ENCODE results near the gene ELN.

ELN gene

DNA sequence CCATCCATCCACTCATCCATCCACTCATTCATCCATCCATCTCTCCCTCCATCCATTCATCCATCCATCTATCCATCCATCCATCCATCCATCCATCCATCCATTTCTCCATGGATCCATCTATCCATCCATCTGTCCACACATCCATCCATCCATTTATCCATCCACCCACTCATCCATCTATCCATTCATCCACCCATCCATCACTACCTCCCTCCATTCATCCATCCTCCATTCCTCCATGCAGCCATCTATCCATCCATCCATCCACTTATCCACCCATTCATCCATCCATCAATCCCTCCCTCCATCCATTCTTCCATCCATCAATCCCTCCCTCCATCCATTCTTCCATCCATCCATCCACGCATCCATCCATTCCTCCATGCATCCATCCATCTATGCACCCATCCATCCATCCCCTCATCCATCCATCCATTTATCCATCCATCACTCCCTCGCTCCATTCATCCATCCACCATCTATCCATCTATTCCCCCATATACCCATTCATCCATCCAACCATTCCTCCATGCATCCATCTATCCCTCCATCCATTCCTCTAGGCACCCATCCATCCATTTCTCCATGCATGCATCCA, 21.1 kb downstream of the ELN start:
- no peak for DNase-seq (ENCODE audit: low read depth)
- no peak overlapping the region for H3K4me3 ChIP-seq (ENCODE audit: low read depth, low read length)
- TF ChIP-seq, protein P1, sequence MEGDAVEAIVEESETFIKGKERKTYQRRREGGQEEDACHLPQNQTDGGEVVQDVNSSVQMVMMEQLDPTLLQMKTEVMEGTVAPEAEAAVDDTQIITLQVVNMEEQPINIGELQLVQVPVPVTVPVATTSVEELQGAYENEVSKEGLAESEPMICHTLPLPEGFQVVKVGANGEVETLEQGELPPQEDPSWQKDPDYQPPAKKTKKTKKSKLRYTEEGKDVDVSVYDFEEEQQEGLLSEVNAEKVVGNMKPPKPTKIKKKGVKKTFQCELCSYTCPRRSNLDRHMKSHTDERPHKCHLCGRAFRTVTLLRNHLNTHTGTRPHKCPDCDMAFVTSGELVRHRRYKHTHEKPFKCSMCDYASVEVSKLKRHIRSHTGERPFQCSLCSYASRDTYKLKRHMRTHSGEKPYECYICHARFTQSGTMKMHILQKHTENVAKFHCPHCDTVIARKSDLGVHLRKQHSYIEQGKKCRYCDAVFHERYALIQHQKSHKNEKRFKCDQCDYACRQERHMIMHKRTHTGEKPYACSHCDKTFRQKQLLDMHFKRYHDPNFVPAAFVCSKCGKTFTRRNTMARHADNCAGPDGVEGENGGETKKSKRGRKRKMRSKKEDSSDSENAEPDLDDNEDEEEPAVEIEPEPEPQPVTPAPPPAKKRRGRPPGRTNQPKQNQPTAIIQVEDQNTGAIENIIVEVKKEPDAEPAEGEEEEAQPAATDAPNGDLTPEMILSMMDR (conservative IDR thresholded peaks at IDR 0.05; ENCODE audit: low read depth, low read length), result no peak

DNA sequence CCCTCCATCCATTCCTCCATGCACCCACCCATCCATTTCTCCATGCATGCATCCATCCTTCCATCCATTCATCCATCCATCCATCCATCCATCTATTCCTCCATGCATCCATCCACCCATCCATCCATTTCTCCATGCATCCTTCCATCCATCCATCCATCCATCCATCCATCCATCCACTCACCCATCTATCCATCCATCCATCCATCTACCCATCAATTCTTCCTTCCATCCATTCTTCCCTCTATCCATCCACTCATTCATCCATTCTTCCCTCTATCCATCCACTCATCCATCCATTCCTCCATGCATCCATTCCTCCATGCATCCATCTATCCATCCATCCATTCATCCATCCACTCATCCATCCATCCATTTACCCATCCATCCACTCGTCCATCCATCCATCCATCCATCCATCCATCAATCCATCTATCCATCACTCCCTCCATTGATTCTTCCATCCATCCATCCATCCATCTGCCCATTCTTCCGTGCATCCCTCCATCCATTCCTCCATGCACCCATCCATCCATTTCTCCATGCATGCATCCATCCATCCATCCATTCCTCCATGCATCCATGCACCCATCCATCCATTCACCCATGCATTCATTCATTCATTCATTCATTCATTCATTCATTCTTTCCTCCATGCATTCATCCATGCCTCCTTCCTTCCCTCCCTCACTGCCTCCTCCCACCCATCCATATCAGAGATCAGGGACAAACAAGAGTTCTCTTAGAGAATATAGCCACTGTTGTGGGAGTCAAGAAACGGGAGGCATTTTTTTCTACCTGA, 22.2 kb downstream of the ELN start:
- TF ChIP-seq, protein P1 (conservative IDR thresholded peaks at IDR 0.05; ENCODE audit: low read depth, low read length), result no peak
- H3K4me3 ChIP-seq (ENCODE audit: low read depth, low read length), result no peak overlapping the region
- DNase-seq (ENCODE audit: low read depth), result no peak

DNA sequence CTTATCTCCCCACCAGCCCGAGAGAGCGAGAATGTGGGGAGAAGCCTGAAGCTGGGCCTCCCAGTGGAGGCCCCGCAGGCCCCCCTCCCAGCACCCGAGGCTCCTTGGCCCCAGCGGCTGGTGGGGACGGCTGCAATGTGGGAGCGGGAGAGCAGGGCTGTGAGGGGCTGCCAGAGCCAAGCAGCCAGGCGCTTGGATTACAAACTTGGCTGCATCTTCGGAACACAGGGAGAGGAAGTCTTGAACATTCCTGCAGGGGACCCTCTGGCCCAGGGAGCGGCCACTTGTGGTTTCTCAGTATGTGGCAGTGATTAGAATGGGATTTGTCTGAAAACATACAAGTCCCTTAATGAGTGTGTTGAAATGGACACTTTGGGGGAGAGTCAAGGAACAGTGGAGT, 23.2 kb downstream of the ELN start:
- TF ChIP-seq, protein P1 (conservative IDR thresholded peaks at IDR 0.05; ENCODE audit: low read depth, low read length), result no peak
- no peak overlapping the region for H3K4me3 ChIP-seq (ENCODE audit: low read depth, low read length)
- peak; percentile 65 for DNase-seq (ENCODE audit: low read depth)

DNA sequence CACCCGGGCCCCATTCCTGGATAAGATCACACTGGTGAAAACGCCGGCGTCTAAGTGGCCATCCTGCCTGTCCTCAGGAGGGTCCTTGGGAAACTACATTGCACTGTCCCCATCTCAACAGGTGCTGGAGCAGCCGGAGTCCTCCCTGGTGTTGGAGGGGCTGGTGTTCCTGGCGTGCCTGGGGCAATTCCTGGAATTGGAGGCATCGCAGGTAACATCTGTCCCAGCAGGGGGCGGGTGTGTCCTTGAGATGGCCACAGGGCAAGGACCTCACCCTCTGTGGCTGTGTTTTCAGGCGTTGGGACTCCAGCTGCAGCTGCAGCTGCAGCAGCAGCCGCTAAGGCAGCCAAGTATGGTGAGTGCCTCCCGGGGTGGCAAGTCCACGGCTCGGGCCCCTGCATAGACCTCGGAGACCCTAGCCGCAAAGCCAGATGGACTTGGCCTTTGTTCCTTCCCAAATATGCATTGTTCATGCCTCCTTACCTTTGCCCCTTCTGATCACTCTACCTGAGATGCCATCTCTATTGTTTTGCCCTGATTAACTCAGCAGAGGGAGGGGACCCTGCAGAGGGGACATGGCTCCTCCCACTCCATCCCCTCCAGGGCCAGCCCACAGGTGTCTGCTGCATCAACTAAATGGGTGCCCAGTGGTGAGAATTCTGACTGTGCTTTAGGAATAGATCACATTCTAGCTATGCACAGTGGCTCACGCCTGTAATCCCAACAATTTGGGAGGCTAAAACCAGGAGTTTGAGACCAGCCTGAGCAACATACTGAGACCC, 23.8 kb downstream of the ELN start:
- H3K4me3 ChIP-seq (ENCODE audit: low read depth, low read length), result no peak overlapping the region
- peak; percentile 36 for DNase-seq (ENCODE audit: low read depth)
- TF ChIP-seq, protein P1 (conservative IDR thresholded peaks at IDR 0.05; ENCODE audit: low read depth, low read length), result peak; percentile 42

DNA sequence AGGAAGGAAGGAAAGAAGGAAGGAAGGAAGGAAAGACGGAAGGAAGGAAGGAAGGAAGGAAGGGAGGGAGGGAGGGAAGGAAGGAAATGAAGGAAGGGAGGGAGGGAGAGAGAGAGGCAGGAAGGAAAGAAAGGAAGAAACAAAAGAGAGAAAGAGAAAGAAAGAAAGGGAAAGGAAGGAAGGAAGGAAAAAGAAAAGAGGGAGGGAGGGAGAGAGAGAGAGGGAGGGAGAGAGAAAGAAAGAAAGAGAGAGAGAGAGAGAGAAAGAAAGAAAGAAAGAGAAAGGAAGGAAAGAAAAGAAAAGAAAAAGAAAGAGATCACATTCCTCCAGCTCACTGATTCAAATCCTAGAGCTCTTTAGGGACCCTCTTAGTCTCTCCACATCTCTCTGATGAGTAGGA, 24.7 kb downstream of the ELN start:
- DNase-seq (ENCODE audit: low read depth), result no peak
- TF ChIP-seq, protein P1 (conservative IDR thresholded peaks at IDR 0.05; ENCODE audit: low read depth, low read length), result no peak
- no peak overlapping the region for H3K4me3 ChIP-seq (ENCODE audit: low read depth, low read length)

DNA sequence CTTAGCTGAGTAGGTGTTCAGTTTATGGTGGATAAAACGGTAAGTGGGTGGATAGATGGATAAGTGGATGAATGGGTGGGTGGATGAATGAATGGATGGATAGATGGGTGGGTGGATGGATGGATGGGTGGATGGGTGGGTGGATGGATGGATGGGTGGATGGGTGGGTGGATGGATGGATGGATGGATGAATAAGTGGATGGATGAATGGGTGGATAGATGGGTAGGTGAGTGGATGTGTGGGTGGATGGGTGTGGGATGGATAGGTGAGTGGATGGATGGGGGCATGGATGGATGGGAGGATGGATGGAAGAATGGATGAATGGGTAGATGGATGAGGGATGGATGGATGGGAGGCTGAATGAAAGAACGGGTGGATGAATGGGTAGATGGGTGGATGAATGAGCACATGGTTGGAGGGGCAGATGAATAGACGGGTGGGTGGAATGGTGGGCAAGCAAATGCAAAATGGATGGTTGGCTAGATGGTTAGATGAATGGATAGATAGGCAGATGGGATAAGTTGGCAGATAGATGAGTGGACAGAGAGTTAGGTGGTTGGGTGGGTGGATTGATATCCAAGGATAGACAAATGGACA, 25.7 kb downstream of the ELN start:
- TF ChIP-seq, protein P1 (conservative IDR thresholded peaks at IDR 0.05; ENCODE audit: low read depth, low read length), result no peak
- H3K4me3 ChIP-seq (ENCODE audit: low read depth, low read length), result no peak overlapping the region

More for the DNA sequence above, 25.7 kb downstream of the ELN start:
- DNase-seq (ENCODE audit: low read depth), result no peak
